K562 (cell line): ENCODE results near the gene COX6A1. TPM values are rescaled to one million over a fixed set of nuclear protein-coding genes. Genes with fewer than 3 reads are reported as not detected.

ENCODE experiments used
- CBFA2T3 ChIP-seq: fragments of 450-650 bp; IDR thresholded peaks from 2 replicates; pipeline ENCODE4 v1.6.1; 2017
- COPS2 ChIP-seq: fragments of 450-650 bp; conservative IDR thresholded peaks from 2 replicates; pipeline ENCODE4 v1.6.1; 2016; ENCODE audit warnings: mild to moderate bottlenecking, moderate library complexity
- EP300 ChIP-seq: IDR thresholded peaks from 2 replicates; pipeline ENCODE4 v1.6.1; 2012; ENCODE audit warnings: low read length, improper control_type of control experiment
- FOSL1 ChIP-seq: fragments of 200-800 bp; sonication (Bioruptor generic); conservative IDR thresholded peaks from 2 replicates; pipeline ENCODE4 v1.6.1; 2016; ENCODE audit warnings: missing genetic modification characterization, missing compliant biosample characterization
- FOXM1 ChIP-seq, 2 experiments: fragments of 450-650 bp in 1 of 2; sonication (generic) in 1 of 2; formaldehyde crosslinking in 1 of 2; IDR thresholded peaks; 2 replicates each; pipeline versions ENCODE4 v1.6.1 to v1.9.0; 2017 to 2022; ENCODE audit warnings: low read depth in 2 of 2, mild to moderate bottlenecking in 2 of 2, missing genetic modification reagents in 1 of 2, moderate library complexity in 1 of 2
- IFI16 ChIP-seq: fragments of 250-450 bp; sonication (Bioruptor Pico); IDR thresholded peaks from 2 replicates; pipeline ENCODE4 v2.1.2; 2022; ENCODE audit warnings: mild to moderate bottlenecking, inconsistent platforms
- LEF1 ChIP-seq: fragments of 450-650 bp; IDR thresholded peaks from 2 replicates; pipeline ENCODE4 v1.6.1; 2016; ENCODE audit warnings: mild to moderate bottlenecking
- MEIS2 ChIP-seq: fragments of 450-650 bp; IDR thresholded peaks from 2 replicates; pipeline ENCODE4 v1.6.1; 2014; ENCODE audit warnings: mild to moderate bottlenecking; ENCODE audit not compliant: partially characterized antibody
- RBM15 ChIP-seq: fragments of 200-400 bp; formaldehyde crosslinking; IDR thresholded peaks from 2 replicates; pipeline ENCODE4 v1.6.1; 2018; ENCODE audit warnings: mild to moderate bottlenecking, low read length, moderate library complexity; ENCODE audit not compliant: insufficient read depth
- RHOXF2B ChIP-seq: fragments of 250-450 bp; sonication (Bioruptor Pico); conservative IDR thresholded peaks from 2 replicates; pipeline ENCODE4 v1.5.1; 2021
- SMAD2 ChIP-seq: fragments of 150-350 bp; IDR thresholded peaks from 2 replicates; pipeline ENCODE4 v1.6.1; 2014; ENCODE audit warnings: low read depth, mild to moderate bottlenecking, low read length
- SMARCE1 ChIP-seq: fragments of 450-650 bp; IDR thresholded peaks from 2 replicates; pipeline ENCODE4 v1.7.1; 2016; ENCODE audit warnings: mild to moderate bottlenecking
- SOX6 ChIP-seq: fragments of 450-650 bp; IDR thresholded peaks from 2 replicates; pipeline ENCODE4 v1.6.1; 2014; ENCODE audit warnings: mild to moderate bottlenecking
- STAT5A ChIP-seq: IDR thresholded peaks from 2 replicates; pipeline ENCODE4 v1.6.1; 2012; ENCODE audit warnings: low read length, inconsistent platforms, borderline replicate concordance
- TEAD1 ChIP-seq, 2 experiments: fragments of 450-650 bp in 1 of 2; sonication (generic) in 1 of 2; formaldehyde crosslinking; IDR thresholded peaks; 2 replicates each; pipeline versions ENCODE4 v1.4.0 to v1.8.0; 2020 to 2022; ENCODE audit warnings: mild to moderate bottlenecking in 2 of 2, missing genetic modification reagents in 1 of 2
- THAP7 ChIP-seq: fragments of 250-450 bp; sonication (Bioruptor Pico); IDR thresholded peaks from 2 replicates; pipeline ENCODE4 v1.5.0; 2021
- ZNF133 ChIP-seq: fragments of 250-450 bp; sonication (Bioruptor Pico); IDR thresholded peaks from 2 replicates; pipeline ENCODE4 v1.4.0; 2020; ENCODE audit warnings: mild to moderate bottlenecking
- ZNF583 ChIP-seq: fragments of 250-450 bp; sonication (Bioruptor Pico); IDR thresholded peaks from 2 replicates; pipeline ENCODE4 v1.4.0; 2020
- ZNF76 ChIP-seq: fragments of 250-450 bp; sonication (Bioruptor Pico); IDR thresholded peaks from 2 replicates; pipeline ENCODE4 v1.4.0; 2020; ENCODE audit warnings: mild to moderate bottlenecking, moderate library complexity, borderline replicate concordance
- ZNF766 ChIP-seq: fragments of 200-800 bp; sonication (Bioruptor generic); conservative IDR thresholded peaks from 2 replicates; pipeline ENCODE4 v1.6.1; 2016; ENCODE audit warnings: missing genetic modification characterization, missing compliant biosample characterization
- polyA plus RNA-seq, 8 experiments: library from polyadenylated mRNA; depleted of rRNA in 4 of 8; stranded (reverse) in 5 of 8; unstranded in 3 of 8; fragments of >200 nt; fragmentation: Nextera tagmentation in 2 of 8; fragmentation: Illumina TruSeq in 1 of 8; extraction: Ambion mirVana in 2 of 8; extraction: Trizol in 1 of 8; gene quantifications; 2 replicates each; pipeline versions ENCODE4 v1.2.1 to v1.2.3, GENCODE V29; 2011 to 2014; ENCODE audit warnings: inconsistent platforms in 1 of 8, missing spikeins in 1 of 8
- total RNA-seq, 7 experiments: library from RNA; depleted of rRNA in 6 of 7; stranded (reverse); fragments of >200 nt in 6 of 7; fragmentation: Illumina TruSeq in 2 of 7; extraction: Trizol in 2 of 7; gene quantifications; 2 replicates each; pipeline versions ENCODE4 v1.2.1 to v1.2.3, GENCODE V29; 2011 to 2021; ENCODE audit warnings: low replicate concordance in 1 of 7
- TF ChIP-seq, protein P1 (sequence below): IDR thresholded peaks from 2 replicates; pipeline ENCODE4 v1.6.1; 2012; ENCODE audit warnings: low read depth, low read length, improper control_type of control experiment, borderline replicate concordance
- TF ChIP-seq, protein P2 (sequence below): fragments of 450-650 bp; IDR thresholded peaks from 2 replicates; pipeline ENCODE4 v1.6.1; 2016
- TF ChIP-seq, protein P3 (sequence below): sonication (generic); formaldehyde crosslinking; IDR thresholded peaks from 2 replicates; pipeline ENCODE4 v1.8.1; 2023; ENCODE audit warnings: mild to moderate bottlenecking, missing genetic modification reagents
- TF ChIP-seq, protein P4 (sequence below): fragments of 450-650 bp; IDR thresholded peaks from 2 replicates; pipeline ENCODE4 v1.6.1; 2016; ENCODE audit warnings: low read depth, mild to moderate bottlenecking, moderate library complexity

Gene COX6A1
- total and polyA plus RNA-seq, 9 of the 15 experiments (the other 6 are each of a cell fraction or from before 2014, with no cell fraction given), result 414 to 4,142 (median 931) TPM

DNA sequence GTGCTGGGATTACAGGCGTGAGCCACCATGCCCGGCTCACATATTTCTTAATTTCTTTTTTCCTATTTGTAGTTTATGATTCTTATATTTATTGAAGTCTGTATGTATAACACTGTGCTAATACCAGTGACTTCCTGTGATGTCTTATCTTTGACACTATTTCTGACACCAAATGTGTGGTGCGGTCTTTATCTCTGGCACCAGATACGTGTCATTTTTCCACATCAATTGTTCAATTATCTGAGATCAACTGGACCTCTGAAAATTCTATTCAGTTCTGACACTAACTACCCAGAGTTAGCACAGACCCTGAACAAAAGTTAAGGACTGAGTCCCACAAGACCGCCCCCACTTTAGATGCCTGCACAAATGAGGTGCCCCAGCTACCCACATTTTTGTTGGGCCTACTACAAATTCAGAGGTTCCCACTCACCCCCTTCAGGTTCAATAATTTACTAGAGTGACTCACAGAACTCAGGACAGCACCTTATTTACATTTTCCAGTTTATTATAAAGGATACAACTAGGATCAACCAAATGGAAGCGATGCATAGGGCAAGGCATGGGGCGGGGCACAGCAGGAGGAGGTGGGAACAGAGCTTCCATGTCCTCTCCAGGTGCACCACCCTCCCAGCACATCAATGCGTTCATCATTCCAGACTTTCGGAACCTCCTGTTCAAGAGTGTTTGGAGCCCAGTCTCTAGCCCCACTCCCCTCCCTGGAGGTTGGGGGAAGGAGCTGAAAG lies 43.3 kb downstream of the COX6A1 start (continued):
- TF ChIP-seq, protein P1, sequence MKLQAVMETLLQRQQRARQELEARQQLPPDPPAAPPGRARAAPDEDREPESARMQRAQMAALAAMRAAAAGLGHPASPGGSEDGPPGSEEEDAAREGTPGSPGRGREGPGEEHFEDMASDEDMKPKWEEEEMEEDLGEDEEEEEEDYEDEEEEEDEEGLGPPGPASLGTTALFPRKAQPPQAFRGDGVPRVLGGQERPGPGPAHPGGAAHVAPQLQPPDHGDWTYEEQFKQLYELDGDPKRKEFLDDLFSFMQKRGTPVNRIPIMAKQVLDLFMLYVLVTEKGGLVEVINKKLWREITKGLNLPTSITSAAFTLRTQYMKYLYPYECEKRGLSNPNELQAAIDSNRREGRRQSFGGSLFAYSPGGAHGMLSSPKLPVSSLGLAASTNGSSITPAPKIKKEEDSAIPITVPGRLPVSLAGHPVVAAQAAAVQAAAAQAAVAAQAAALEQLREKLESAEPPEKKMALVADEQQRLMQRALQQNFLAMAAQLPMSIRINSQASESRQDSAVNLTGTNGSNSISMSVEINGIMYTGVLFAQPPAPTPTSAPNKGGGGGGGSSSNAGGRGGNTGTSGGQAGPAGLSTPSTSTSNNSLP, result peak; percentile 34; the same call in 1 of the 2 replicates
- no peak for TF ChIP-seq SMAD2
- TF ChIP-seq STAT5A, result peak; percentile 38; the same call in 1 of the 2 replicates
- TF ChIP-seq RHOXF2B (CRISPR knock-in tag), result no peak
- peak; percentile 72 for TF ChIP-seq EP300
- TF ChIP-seq CBFA2T3, result peak; percentile 77
- peak; percentile 76 for TF ChIP-seq MEIS2
- no peak for TF ChIP-seq ZNF76
- TF ChIP-seq FOXM1 (IDR thresholded peaks at IDR 0.05; ENCODE audit: low read depth), result peak; percentile 29; the same call in 1 of the 2 replicates
- no peak for TF ChIP-seq FOXM1 (CRISPR knock-in tag; IDR thresholded peaks at IDR 0.05; ENCODE audit: low read depth)
- no peak for TF ChIP-seq TEAD1 (CRISPR knock-in tag; IDR thresholded peaks at IDR 0.05)
- peak; percentile 83 for TF ChIP-seq SMARCE1
- TF ChIP-seq SOX6, result peak; percentile 85
- TF ChIP-seq LEF1, result 0 out of 2 replicates have a peak, but pooled peaks have one; percentile 44
- TF ChIP-seq, protein P2, sequence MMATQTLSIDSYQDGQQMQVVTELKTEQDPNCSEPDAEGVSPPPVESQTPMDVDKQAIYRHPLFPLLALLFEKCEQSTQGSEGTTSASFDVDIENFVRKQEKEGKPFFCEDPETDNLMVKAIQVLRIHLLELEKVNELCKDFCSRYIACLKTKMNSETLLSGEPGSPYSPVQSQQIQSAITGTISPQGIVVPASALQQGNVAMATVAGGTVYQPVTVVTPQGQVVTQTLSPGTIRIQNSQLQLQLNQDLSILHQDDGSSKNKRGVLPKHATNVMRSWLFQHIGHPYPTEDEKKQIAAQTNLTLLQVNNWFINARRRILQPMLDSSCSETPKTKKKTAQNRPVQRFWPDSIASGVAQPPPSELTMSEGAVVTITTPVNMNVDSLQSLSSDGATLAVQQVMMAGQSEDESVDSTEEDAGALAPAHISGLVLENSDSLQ, result peak; percentile 45
- TF ChIP-seq IFI16 (CRISPR knock-in tag), result no peak
- TF ChIP-seq, protein P3, sequence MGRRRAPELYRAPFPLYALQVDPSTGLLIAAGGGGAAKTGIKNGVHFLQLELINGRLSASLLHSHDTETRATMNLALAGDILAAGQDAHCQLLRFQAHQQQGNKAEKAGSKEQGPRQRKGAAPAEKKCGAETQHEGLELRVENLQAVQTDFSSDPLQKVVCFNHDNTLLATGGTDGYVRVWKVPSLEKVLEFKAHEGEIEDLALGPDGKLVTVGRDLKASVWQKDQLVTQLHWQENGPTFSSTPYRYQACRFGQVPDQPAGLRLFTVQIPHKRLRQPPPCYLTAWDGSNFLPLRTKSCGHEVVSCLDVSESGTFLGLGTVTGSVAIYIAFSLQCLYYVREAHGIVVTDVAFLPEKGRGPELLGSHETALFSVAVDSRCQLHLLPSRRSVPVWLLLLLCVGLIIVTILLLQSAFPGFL (CRISPR knock-in tag), result no peak
- no peak for TF ChIP-seq ZNF133 (CRISPR knock-in tag)
- peak; percentile 55; the same call in 1 of the 2 replicates for TF ChIP-seq FOSL1
- no peak for TF ChIP-seq RBM15
- 0 out of 2 replicates have a peak, but pooled peaks have one; percentile 42 for TF ChIP-seq ZNF766
- no peak for TF ChIP-seq ZNF583
- TF ChIP-seq, protein P4, sequence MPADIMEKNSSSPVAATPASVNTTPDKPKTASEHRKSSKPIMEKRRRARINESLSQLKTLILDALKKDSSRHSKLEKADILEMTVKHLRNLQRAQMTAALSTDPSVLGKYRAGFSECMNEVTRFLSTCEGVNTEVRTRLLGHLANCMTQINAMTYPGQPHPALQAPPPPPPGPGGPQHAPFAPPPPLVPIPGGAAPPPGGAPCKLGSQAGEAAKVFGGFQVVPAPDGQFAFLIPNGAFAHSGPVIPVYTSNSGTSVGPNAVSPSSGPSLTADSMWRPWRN, result peak; percentile 67
- TF ChIP-seq COPS2, result no peak
- no peak for TF ChIP-seq THAP7 (CRISPR knock-in tag)
